Measurements from ENCODE around the gene DOCK6.

The DOCK6 gene

GRCh38 chr19:11291415-11291814, 29.1 kb upstream of the DOCK6 start (continued):
- TF ChIP-seq ZNF621 (tag by site-specific recombination; IDR thresholded peaks at IDR 0.05), result no peak

GRCh38 chr19:11290256-11290655, 27.9 kb upstream of the DOCK6 start:
- ChIA-PET CTCF (interaction anchor here (0.6 to 2.7 kb wide), 7 partner anchors 8 to 192 kb away, joined by 3 to 9 read pairs (median 4); partner anchors contain the start of genes ODAD3 and PRKCSH), POLR2A (interaction anchor here (0.7 to 1.0 kb wide), 3 partner anchors 86 to 164 kb away, joined by 3 to 4 read pairs (median 3); no protein-coding TSS in a partner anchor)
- H3K36me3 ChIP-seq (ENCODE audit: control insufficient read depth in 2 of 2, insufficient read depth in 1 of 2, low read length in 2 of 2), result no peaks in the 10 kb centered on the region
- H3K4me3 ChIP-seq (ENCODE audit: low read depth, low read length), result no peak overlapping the region
- TF ChIP-seq ZNF221 (tag by site-specific recombination; IDR thresholded peaks at IDR 0.05; ENCODE audit: borderline replicate concordance) (no peak), ZNF239 (tag by site-specific recombination; IDR thresholded peaks at IDR 0.05) (no peak), ZBTB20 (tag by site-specific recombination; IDR thresholded peaks at IDR 0.05) (no peak), ZBTB11 (tag by site-specific recombination; conservative IDR thresholded peaks at IDR 0.05; ENCODE audit: low read depth) (no peak)
- H3K4me1 ChIP-seq (ENCODE audit: control insufficient read depth, insufficient read depth, low read length), result no peaks in the 10 kb centered on the region; the same call in 1 of the 2 replicates
- no peaks in the 10 kb centered on the region for H3K9me3 ChIP-seq (ENCODE audit: control insufficient read depth, insufficient read depth, low read depth, low read length)
- H3K27ac ChIP-seq (ENCODE audit: extremely low read depth, low read depth, low read length), result no peak overlapping the region

- no peaks in the 10 kb centered on the region for H3K9me3 ChIP-seq (ENCODE audit: control insufficient read depth, insufficient read depth, low read depth, low read length)
- CTCF ChIA-PET, result interaction anchor here (1.6 to 2.0 kb wide), 2 partner anchors 87 to 147 kb away, joined by 5 to 6 read pairs; partner anchors contain the start of genes ODAD3 and PRKCSH
- H3K36me3 ChIP-seq (ENCODE audit: control insufficient read depth in 2 of 2, insufficient read depth in 1 of 2, low read length in 2 of 2), result no peaks in the 10 kb centered on the region
- TF ChIP-seq GLIS1 (tag by site-specific recombination; IDR thresholded peaks at IDR 0.05), result no peak
- TF ChIP-seq ZNF133 (tag by site-specific recombination; IDR thresholded peaks at IDR 0.05), result no peak
- no peak for TF ChIP-seq KLF17 (tag by site-specific recombination; IDR thresholded peaks at IDR 0.05)
- no peak for TF ChIP-seq ZNF837 (tag by site-specific recombination; IDR thresholded peaks at IDR 0.05)
- TF ChIP-seq PRDM2 (tag by site-specific recombination; IDR thresholded peaks at IDR 0.05; ENCODE audit: borderline replicate concordance), result no peak
- TF ChIP-seq ZNF426 (tag by site-specific recombination; IDR thresholded peaks at IDR 0.05), result no peak
- no peak for TF ChIP-seq ZNF660 (tag by site-specific recombination; IDR thresholded peaks at IDR 0.05)
- no peak overlapping the region for H3K27ac ChIP-seq (ENCODE audit: extremely low read depth, low read depth, low read length)
- POLR2A ChIA-PET, result interaction anchor here (0.5 kb wide), 1 partner anchor 45 kb away, joined by 3 read pairs; no protein-coding TSS in a partner anchor
- H3K4me1 ChIP-seq (ENCODE audit: control insufficient read depth, insufficient read depth, low read length), result no peaks in the 10 kb centered on the region; the same call in 1 of the 2 replicates
- H3K4me3 ChIP-seq (ENCODE audit: low read depth, low read length), result no peak overlapping the region
Observed at GRCh38 chr19:11288349-11288748, 26.0 kb upstream of the DOCK6 start.
